ENCODE measurements around the gene GTPBP6. TPM values are rescaled to one million over a fixed set of nuclear protein-coding genes. Genes with fewer than 3 reads are reported as not detected.

The GTPBP6 gene
- total RNA-seq, 4 donors from 2014 or later: 20.2 to 35.8 (median 27.9) TPM

DNA sequence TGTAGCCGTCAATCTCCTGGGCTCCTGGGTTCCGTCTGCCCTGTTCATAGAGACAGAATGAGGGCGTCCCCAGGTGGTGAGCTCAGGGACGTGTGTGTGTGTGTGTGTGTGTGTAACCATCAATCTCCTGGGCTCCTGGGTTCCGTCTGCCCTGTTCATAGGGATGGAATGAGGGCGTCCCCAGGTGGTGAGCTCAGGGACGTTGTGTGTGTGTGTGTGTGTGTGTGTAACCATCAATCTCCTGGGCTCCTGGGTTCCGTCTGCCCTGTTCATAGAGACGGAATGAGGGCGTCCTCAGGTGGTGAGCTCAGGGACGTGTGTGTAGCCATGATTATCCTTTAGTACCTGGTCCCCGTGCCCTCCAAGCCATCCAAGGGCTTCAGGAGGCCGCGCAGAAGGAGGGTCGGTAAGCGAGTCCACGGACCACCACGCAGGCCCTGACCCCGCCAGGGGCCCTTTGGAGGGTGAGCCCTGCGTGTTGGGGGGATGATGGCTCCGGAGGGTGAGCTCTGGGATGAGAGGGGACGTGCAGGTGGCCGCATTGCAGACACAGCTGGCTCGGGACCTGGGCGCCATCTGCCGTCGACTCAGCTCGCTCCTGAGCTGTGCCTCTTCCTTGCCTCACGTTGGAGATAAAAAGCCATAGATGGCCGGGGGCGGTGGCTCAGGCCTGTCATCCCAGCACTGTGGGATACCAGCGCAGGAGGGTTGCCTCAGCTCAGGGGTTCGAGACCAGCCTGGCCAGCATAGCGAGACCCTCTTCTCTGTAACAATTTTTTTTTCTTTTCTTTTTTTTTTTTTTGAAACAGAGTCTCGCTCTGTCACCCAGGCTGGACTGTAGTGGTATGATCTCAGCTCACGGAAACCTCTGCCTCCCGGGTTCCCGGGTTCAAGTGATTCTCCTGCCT is 5.4 kb upstream of the GTPBP6 start:
- TF ChIP-seq CTCF (IDR thresholded peaks at IDR 0.05; ENCODE audit: low read depth): no peak

DNA sequence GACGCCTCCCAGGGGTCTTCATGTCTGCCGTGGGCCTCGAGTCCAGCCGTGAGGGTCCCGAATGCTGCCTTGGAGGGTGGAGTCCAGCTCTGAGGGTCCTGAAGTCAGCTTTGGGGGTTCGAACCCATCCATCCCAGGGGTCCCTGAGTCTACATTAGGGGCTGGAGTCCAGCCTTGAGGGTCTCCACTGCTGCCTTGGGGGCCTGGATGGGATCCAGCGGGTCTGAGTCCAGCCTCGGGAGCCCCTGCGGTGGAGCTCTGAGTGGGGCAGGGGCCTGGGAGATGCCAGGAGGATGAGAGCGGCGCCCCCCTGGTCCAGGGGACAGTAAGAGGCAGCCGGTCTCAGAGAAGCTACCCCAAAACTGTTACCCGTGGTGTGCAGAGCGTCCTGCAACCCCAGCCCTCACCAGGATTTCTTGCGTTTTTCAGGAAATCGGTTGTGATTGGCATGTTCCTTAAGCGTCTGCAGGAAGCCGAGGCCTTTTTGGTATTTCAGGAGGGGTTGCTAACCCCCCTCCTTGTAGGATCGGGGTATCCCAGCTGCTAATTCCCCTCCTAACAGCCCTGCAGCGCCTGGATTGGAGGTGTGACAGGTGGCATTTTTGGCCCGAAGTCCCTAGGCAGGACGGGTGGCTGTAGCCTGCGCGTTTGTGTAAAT is 1.7 kb upstream of the GTPBP6 start:
- TF ChIP-seq CTCF (IDR thresholded peaks at IDR 0.05; ENCODE audit: low read depth): no peak

GRCh38 chrX:319579-320125 is 1.1 kb upstream of the GTPBP6 start:
- no peak for TF ChIP-seq CTCF (IDR thresholded peaks at IDR 0.05; ENCODE audit: low read depth)

- no peak for TF ChIP-seq CTCF (IDR thresholded peaks at IDR 0.05; ENCODE audit: low read depth)
Measured at GRCh38 chrX:318068-318738, 393 bp downstream of the GTPBP6 start.

DNA sequence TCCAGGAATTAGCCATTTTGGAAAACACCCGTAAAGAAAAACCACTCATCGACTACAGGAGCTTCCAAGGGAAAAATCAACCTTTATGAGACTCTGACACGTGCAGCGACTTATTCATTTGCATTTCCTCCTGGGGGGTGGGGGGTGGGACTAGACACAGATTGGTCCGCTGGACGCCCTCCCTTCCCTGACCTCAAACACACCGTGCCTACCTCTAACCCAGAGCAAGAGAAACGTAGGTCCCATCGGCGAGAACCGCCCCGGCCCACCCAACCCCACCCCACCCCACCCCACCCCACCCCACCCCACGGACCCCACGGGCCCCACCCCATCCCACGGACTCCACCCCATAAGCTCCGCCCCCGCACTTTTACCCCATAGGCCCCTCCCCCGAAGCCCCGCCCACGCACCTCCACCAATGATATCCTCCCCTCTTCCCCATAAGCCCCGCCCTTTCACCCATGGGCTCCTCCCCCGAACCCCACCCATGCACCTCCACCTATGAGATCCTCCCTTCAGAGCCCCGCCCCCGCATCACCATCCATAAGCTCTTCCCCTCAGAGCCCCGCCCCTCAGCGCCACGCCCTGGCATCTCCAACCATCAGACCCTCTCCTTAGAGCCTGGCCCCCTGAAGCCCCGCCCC is 1.1 kb downstream of the GTPBP6 start:
- TF ChIP-seq CTCF (IDR thresholded peaks at IDR 0.05; ENCODE audit: low read depth): no peak

DNA sequence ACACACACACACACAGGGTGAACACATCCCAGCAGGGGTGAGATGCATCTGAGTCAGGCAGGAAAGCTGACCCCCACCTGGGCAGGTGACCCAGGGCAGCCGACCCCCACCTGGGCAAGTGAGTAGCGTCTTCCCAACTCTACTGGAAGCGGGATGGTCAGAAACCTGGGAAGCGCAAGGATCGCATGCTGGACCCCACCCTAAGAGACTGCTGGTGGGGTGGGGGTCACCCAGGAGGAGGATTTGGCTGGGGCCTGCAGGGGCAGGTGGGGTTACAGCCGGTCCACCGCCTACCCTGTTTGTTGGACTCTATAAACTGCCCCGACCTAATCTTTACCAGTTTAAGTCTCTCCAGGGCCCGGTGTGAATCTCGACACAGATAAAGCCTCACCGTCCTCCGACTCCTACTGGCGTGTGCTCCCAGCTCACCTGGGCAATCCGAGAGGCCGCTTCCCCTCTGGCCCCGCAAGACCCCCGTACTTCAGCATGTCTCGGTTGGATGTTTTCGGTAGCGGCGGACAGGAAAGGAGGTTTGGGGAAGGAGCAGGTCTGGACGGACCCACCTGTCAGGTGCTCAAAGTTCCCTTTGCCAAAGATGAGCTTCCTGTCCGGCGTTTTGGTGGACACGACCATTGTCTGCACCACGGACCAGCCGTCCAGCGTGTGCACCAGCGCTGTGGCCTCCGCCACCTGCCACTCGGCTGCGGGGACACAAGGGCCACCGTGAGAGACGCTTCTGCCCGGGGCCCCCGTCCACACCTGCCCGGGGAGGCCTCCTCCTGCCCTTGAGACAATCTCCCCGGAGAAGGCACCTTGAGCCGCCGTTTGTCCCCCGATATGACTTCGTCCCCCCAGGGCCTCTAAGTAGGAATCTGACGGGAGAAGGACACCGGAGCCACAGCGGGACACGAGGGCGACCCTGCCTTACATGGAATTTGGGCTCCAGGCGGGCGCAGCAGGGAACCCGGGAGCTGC is 2.0 kb downstream of the GTPBP6 start:
- no peak for TF ChIP-seq CTCF (IDR thresholded peaks at IDR 0.05; ENCODE audit: low read depth)

All from subcutaneous adipose tissue (tissue), 4 donors.